GM12875 (cell line): ENCODE measurements around the gene GPBP1.

Experiments
- H3K4me3 ChIP-seq: one replicate; pipeline ENCODE4 v1.5.1; 2011; ENCODE audit warnings: low read depth, low read length, control low read depth
- TF ChIP-seq, protein P1 (sequence below): IDR thresholded peaks from 2 replicates; pipeline ENCODE4 v1.5.1; 2011; ENCODE audit warnings: low read depth, mild to moderate bottlenecking, control low read depth, inconsistent platforms, low read length, moderate library complexity, borderline replicate concordance; ENCODE audit not compliant: insufficient read depth

Gene GPBP1

DNA sequence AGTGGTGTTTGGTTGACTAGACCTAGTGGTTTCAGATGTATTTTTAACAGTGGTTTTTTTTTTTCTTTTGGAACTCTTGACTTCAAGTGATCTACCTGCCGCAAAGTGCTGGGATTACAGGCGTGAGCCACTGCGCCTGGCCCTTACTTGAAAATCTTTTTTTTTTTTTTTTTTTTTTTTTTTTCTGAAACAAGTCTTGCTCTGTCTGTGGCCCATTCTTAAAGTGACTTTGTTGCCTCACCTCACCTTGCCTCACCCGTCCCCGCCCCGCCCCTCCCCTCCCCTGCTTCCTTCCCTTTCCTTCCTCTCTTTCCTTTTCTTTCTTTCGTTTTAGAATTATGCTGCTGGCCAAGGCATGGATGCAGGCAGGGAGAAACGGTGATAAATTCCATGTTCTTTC is 26.0 kb downstream of the GPBP1 start:
- TF ChIP-seq, protein P1, sequence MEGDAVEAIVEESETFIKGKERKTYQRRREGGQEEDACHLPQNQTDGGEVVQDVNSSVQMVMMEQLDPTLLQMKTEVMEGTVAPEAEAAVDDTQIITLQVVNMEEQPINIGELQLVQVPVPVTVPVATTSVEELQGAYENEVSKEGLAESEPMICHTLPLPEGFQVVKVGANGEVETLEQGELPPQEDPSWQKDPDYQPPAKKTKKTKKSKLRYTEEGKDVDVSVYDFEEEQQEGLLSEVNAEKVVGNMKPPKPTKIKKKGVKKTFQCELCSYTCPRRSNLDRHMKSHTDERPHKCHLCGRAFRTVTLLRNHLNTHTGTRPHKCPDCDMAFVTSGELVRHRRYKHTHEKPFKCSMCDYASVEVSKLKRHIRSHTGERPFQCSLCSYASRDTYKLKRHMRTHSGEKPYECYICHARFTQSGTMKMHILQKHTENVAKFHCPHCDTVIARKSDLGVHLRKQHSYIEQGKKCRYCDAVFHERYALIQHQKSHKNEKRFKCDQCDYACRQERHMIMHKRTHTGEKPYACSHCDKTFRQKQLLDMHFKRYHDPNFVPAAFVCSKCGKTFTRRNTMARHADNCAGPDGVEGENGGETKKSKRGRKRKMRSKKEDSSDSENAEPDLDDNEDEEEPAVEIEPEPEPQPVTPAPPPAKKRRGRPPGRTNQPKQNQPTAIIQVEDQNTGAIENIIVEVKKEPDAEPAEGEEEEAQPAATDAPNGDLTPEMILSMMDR, result no peak
- H3K4me3 ChIP-seq, result no peak overlapping the region

DNA sequence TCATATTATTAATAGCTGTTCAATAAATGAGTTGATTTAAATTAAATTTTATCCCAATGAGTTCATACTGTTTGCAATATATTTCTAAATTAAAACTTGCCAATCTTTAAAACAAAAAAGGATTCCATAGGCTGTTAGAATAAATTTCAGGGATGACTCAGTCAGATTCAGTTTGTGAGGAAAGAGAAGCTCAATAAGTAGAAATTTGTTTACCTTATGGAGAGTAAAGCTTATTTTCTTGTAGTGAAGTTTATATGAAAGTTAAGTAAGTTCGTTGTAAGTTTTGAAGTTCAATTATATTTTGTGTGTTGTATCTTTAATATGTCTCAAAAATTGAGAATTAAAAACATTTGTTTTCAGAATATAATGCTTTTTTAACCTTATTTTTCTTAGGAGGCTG is 29.0 kb downstream of the GPBP1 start:
- H3K4me3 ChIP-seq, result no peak overlapping the region
- TF ChIP-seq, protein P1, result no peak

DNA sequence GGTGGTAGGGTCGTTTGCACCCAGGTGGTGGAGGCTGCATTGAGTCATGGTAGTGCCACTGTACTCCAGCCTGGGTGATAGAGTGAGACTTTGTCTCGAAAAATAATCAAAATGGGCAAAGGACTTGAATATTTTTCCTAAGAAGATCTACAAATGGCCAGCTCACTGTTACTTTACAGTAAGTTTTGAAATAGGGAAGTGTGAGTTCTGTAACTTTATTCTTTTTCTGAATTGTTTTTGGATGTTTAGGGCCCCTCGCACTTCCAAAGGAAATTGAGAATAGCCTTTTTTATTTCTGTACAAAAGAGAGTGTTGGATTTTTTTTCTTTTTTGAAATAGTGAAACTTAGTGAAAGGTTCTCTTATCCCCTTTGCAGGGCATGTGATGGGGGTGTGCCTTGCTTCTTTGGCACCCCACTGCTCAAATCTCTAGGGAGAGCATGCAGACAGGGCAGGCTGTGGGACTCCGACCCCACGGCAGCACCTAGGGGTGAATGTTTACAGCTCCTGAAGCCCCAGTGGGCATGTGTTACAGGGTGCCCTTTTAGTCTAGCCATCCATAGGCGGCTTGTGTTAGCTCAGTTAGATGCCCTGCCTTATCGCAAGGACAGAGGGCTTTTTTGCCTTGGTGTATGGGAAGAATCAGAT is 33.3 kb downstream of the GPBP1 start:
- TF ChIP-seq, protein P1, result no peak

DNA sequence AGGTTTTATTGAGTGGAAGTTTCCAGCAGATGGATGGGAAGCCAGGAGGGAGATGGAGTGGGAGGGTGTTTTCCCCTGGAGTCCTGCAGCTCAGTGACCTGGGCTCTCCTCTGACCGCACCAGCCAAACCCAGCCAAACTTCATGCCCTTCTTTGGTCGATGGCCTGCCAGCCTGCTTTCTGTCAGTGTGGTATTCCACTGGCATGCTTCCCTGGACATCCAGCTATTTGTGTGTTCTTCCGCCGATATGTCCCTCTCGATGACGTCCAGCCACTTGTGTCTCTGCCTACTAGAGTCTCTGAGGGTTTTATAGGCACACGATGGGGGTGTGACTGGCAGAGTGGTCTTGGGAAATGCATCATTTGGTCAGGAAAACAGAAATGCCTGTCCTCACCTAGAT is 33.8 kb downstream of the GPBP1 start:
- H3K4me3 ChIP-seq, result no peak overlapping the region
- TF ChIP-seq, protein P1, result no peak

More for the DNA sequence above, 33.3 kb downstream of the GPBP1 start:
- no peak overlapping the region for H3K4me3 ChIP-seq

DNA sequence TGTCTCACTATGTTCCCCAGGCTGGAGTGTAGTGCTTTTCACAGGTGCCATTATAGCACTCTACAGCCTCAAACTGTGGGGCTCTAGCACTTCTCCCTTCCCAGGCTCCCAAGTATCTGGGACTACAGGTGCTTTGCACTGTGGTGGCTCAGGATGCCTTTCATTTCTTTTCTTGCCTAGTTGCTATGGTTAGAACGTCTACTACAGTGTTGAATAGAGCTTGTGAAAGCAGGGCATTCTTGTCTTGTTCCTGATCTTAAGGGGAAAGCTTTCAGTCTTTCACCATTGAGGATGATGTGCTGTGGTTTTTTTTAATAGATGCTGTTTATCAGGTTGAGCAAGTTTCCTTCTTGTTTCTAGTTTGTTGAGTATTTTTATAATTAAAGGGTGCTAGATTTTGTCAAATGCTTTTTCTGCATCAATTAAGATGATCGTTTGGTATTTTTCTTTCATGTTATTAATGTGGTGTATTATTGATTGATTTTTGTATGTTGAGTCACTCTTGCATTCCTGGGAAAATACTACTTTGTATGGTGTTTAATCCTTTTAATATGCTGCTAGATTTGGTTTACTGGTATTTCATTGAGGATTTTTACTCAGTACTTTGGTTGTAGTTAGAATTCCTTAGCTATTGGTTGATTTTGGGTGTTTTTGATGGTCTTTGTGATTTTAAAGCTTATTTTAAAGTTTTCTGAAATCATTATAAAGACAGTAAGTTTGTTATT is 35.6 kb downstream of the GPBP1 start:
- TF ChIP-seq, protein P1, result no peak
- H3K4me3 ChIP-seq, result no peak overlapping the region

DNA sequence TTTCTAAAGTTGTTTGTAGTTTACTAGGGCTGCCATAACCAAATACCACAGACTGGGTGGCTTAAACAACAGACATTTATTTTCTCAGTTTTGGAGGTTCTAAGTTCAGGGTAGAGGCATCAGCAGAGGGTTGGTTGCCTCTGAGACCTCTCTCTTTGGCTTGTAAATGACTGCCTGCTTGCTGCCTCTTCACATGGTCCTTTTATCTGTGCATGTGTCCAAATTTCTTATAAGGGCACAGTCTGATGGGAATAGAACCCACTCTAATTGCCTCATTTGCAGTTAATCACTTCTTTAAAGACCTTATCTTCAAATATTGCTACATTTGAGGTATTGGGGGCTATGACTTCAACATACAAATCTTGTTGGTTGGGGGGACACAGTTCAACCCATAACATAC is 36.8 kb downstream of the GPBP1 start:
- H3K4me3 ChIP-seq, result no peak overlapping the region
- TF ChIP-seq, protein P1, result no peak

DNA sequence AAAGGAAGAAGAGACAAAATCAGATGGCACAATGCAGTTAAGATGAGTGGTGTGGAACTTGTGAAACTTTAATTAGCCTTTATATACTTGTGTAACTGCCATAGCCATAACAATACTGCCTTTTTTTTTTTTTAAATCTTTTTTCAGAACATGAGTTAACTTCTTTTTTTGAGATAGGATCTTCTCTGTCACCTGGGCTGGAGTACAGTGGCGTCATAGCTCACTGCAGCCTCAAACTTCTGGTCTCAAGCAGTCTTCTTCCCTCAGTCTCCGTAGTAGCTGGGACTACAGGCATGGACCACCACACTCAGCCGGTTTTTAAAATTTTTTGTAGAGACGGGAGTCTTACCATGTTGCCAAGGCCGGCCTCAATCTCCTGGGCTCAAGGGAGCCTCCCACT is 37.2 kb downstream of the GPBP1 start:
- TF ChIP-seq, protein P1, result no peak
- no peak overlapping the region for H3K4me3 ChIP-seq
